Left lung (tissue), 14 donors: ENCODE results near the gene ZNF236. TPM values are rescaled to one million over a fixed set of nuclear protein-coding genes. Genes with fewer than 3 reads are reported as not detected.
"Not testable (repeated sequence)": the region's sequence is repeated elsewhere in the genome, so short reads cannot be mapped to it uniquely, and the experiment has no call there.

Experiments used
- ATAC-seq: fragments of 200-7000 bp; cut with Tn5 transposase; one replicate; pipeline ENCODE4 v1.9.1; 2020; ENCODE audit warnings: moderate library complexity
- DNase-seq, 4 donors: peaks; one replicate each; pipeline ENCODE4 v3.0.0-alpha.2; 2013 to 2020
- H3K27ac ChIP-seq, 2 donors: fragments of 200-600 bp; sonication (generic) in 1 of 2; one replicate each; pipeline versions ENCODE4 v1.5.0 to v1.8.0; 2020 to 2021
- H3K27me3 ChIP-seq, 2 donors: fragments of 200-600 bp; sonication (generic) in 1 of 2; one replicate each; pipeline versions ENCODE4 v1.5.0 to v1.8.0; 2020 to 2021
- H3K36me3 ChIP-seq, 2 donors: fragments of 200-600 bp; sonication (generic) in 1 of 2; one replicate each; pipeline versions ENCODE4 v1.5.0 to v1.8.0; 2020 to 2021
- H3K4me1 ChIP-seq, 2 donors: fragments of 200-600 bp; one replicate each; pipeline ENCODE4 v1.8.0; 2021
- H3K4me3 ChIP-seq, 2 donors: fragments of 200-600 bp; sonication (generic) in 1 of 2; one replicate each; pipeline versions ENCODE4 v1.5.0 to v1.8.0; 2020 to 2021; ENCODE audit warnings: mild to moderate bottlenecking in 1 of 2
- H3K9me3 ChIP-seq, 2 donors: fragments of 200-600 bp; sonication (generic) in 1 of 2; one replicate each; pipeline versions ENCODE4 v1.5.0 to v1.8.0; 2020 to 2021
- CTCF ChIP-seq, 2 donors: fragments of 200-600 bp; sonication (generic) in 1 of 2; IDR thresholded peaks; one replicate each; pipeline versions ENCODE4 v1.5.0 to v1.8.0; 2021; ENCODE audit warnings: antibody characterized with exemption in 2 of 2
- intact Hi-C, 2 donors: fragments of 100-400 bp; cut with DNase I; formaldehyde crosslinking; loops; one replicate each; pipeline versions ENCODE4 v1.11.2 to v1.14.2; 2022
- long read RNA-seq, 12 donors: library from polyadenylated mRNA in 2 of 12; unstranded in 2 of 12; transcript quantifications; one replicate each; pipeline ENCODE4 v2.0.0 and lab custom pipeline, GENCODE V29; 2019 to 2026
- polyA plus RNA-seq, 6 donors: library from polyadenylated mRNA; unstranded; fragments of 120-200 nt; gene quantifications; one replicate each; pipeline ENCODE4 v1.2.1, GENCODE V29; 2013; ENCODE audit not compliant: insufficient read length in 6 of 6
- total RNA-seq, 2 donors: library from RNA; stranded (reverse); fragmentation: NEBNext Ultra II Directional; extraction: Animal tissue kit (Norgen Biotek cat#: 25700); gene quantifications; one replicate each; pipeline ENCODE4 v1.2.1, GENCODE V29; 2021
- donor health status: DM: no; HTN: yes; CAD: no.
- donor health status: DM: no; HTN: no; CAD: no.

ZNF236 gene
- 10 to 100 TPM; 14.9 to 15.1 TPM for total RNA-seq
- polyA plus RNA-seq: 10 to 100 TPM; 10.9 to 13.8 (median 12.2) TPM
- long read RNA-seq, donor 1: 0 reads
- long read RNA-seq, donor 2, partial matches to known transcripts: 5 of 5 reads
- long read RNA-seq, donor 2, other reads (novel, unspliced or antisense): 0 of 5 reads
- long read RNA-seq, donor 3: 0 reads
- long read RNA-seq, donor 4: 0 reads
- long read RNA-seq, donor 5: 0 reads
- long read RNA-seq, donor 6, partial matches to known transcripts: 0 of 1 reads
- long read RNA-seq, donor 6, other reads (novel, unspliced or antisense): 0 of 1 reads
- long read RNA-seq, donor 7: 0 reads
- long read RNA-seq, donor 8, partial matches to known transcripts: 5 of 6 reads
- long read RNA-seq, donor 8, other reads (novel, unspliced or antisense): 0 of 6 reads
- long read RNA-seq, donor 9: 0 reads
- long read RNA-seq, donor 10, partial matches to known transcripts: 7 of 10 reads
- long read RNA-seq, donor 10, other reads (novel, unspliced or antisense): 3 of 10 reads
- long read RNA-seq, donor 11: 0 reads
- long read RNA-seq, donor 12, partial matches to known transcripts: 0 of 3 reads
- long read RNA-seq, donor 12, other reads (novel, unspliced or antisense): 0 of 3 reads

GRCh38 chr18:76822506-76823160 is at the start of gene ZNF236:
ZNF236 (plus strand) TSS chr18:76822557; CDS start chr18:76822608, 51 bp downstream.
- H3K4me1 ChIP-seq: peaks cover 6 to 41% of the 10 kb centered on the region in 2 donors
- peak; percentile 66 to 92 (median 84) for DNase-seq
- TF ChIP-seq CTCF (IDR thresholded peaks at IDR 0.05): no peak
- peak; percentile 77 for ATAC-seq
- no peaks in the 10 kb centered on the region for H3K9me3 ChIP-seq
- H3K4me3 ChIP-seq: peak within 1 kb of the TSS; percentile 88 to 91
- peak within 1 kb of the TSS; percentile 95 to 96 for H3K27ac ChIP-seq
- H3K27me3 ChIP-seq: no peaks in the 10 kb centered on the region
- H3K36me3 ChIP-seq: no peaks in the 10 kb centered on the region
- intact Hi-C loops: no loop called here

GRCh38 chr18:76772665-76773064 is 49.7 kb upstream of the ZNF236 start:
- DNase-seq (no peak), ATAC-seq (no peak)
- intact Hi-C loops: no loop called here
- no peak for TF ChIP-seq CTCF (IDR thresholded peaks at IDR 0.05)
- peaks cover 0 to 11% of the 10 kb centered on the region in 2 donors for H3K9me3 ChIP-seq
- no peak overlapping the region for H3K4me3 ChIP-seq
- H3K36me3 ChIP-seq: no peaks in the 10 kb centered on the region
- no peak overlapping the region for H3K27ac ChIP-seq
- H3K27me3 ChIP-seq: peaks cover 0 to 4% of the 10 kb centered on the region in 2 donors
- H3K4me1 ChIP-seq: no peaks in the 10 kb centered on the region

GRCh38 chr18:76777036-76777435 is 45.3 kb upstream of the ZNF236 start:
- not testable (repeated sequence) for H3K4me3 ChIP-seq, H3K27me3 ChIP-seq

GRCh38 chr18:76783786-76784484 is 38.4 kb upstream of the ZNF236 start:
- no peak for TF ChIP-seq CTCF (IDR thresholded peaks at IDR 0.05)
- Histone ChIP-seq H3K4me1 (no peaks in the 10 kb centered on the region), H3K27ac (no peak overlapping the region), H3K9me3 (peaks cover 0 to 2% of the 10 kb centered on the region in 2 donors), H3K27me3 (peaks cover 0 to 32% of the 10 kb centered on the region in 2 donors), H3K36me3 (no peaks in the 10 kb centered on the region), H3K4me3 (no peak overlapping the region)
- intact Hi-C loops: no loop called here
- ATAC-seq (no peak), DNase-seq (no peak)

More at GRCh38 chr18:76777036-76777435, 45.3 kb upstream of the ZNF236 start:
- H3K36me3 ChIP-seq, intact Hi-C loops, H3K4me1 ChIP-seq, H3K9me3 ChIP-seq, DNase-seq, ATAC-seq, H3K27ac ChIP-seq: not testable (repeated sequence)

GRCh38 chr18:76785872-76786271 is 36.5 kb upstream of the ZNF236 start:
- Histone ChIP-seq H3K27ac (no peak overlapping the region), H3K27me3 (peaks cover 0 to 35% of the 10 kb centered on the region in 2 donors), H3K4me3 (no peak overlapping the region), H3K36me3 (no peaks in the 10 kb centered on the region), H3K9me3 (peaks cover 0 to 6% of the 10 kb centered on the region in 2 donors), H3K4me1 (no peaks in the 10 kb centered on the region)
- no peak for TF ChIP-seq CTCF (IDR thresholded peaks at IDR 0.05)
- DNase-seq (no peak), ATAC-seq (no peak)
- intact Hi-C loops: no loop called here
